NCI-H146 treated with DMSO at 0.1 percent for 48 hours (cell line): ENCODE data around the gene VWA1.
A peak's percentile ranks its signal among the peaks of the same experiment; 100 is the strongest.
"Not testable (repeated sequence)": the region's sequence is repeated elsewhere in the genome, so short reads cannot be mapped to it uniquely, and the experiment has no call there.

Source experiments
- DNase-seq: peaks from one replicate; lab custom pipeline; 2025; ENCODE audit not compliant: unreplicated experiment; lab: John Stamatoyannopoulos, UW

The VWA1 gene

GRCh38 chr1:1455366-1455884 is 19.9 kb downstream of the VWA1 start:
- DNase-seq, result no peak

- not testable (repeated sequence) for DNase-seq
Measured at GRCh38 chr1:1455934-1456333, 20.4 kb downstream of the VWA1 start.

GRCh38 chr1:1456683-1457255 is 21.3 kb downstream of the VWA1 start:
- not testable (repeated sequence) for DNase-seq

- DNase-seq, result not testable (repeated sequence)
Measured at GRCh38 chr1:1459156-1459555, 23.7 kb downstream of the VWA1 start.

- not testable (repeated sequence) for DNase-seq
Measured at GRCh38 chr1:1459711-1460110, 24.2 kb downstream of the VWA1 start.

- DNase-seq, result no peak
Measured at GRCh38 chr1:1460540-1461130, 25.1 kb downstream of the VWA1 start.

GRCh38 chr1:1461721-1462317 is 26.3 kb downstream of the VWA1 start:
- no peak for DNase-seq

GRCh38 chr1:1462318-1462966 is 27.0 kb downstream of the VWA1 start:
- no peak for DNase-seq

GRCh38 chr1:1463312-1463711 is 27.8 kb downstream of the VWA1 start:
- no peak for DNase-seq

- not testable (repeated sequence) for DNase-seq
Measured at GRCh38 chr1:1468196-1468985, 32.9 kb downstream of the VWA1 start.

GRCh38 chr1:1470626-1471388 is 35.3 kb downstream of the VWA1 start:
- DNase-seq, result no peak

GRCh38 chr1:1471389-1472052 is 36.0 kb downstream of the VWA1 start, which contains the start of gene ATAD3B:
TSS of gene ATAD3B (plus strand) at chr1:1471765. CDS start at chr1:1471885, 120 bp downstream.
- peak; percentile 53 for DNase-seq

- DNase-seq, result not testable (repeated sequence)
Measured at GRCh38 chr1:1472053-1472876, 36.8 kb downstream of the VWA1 start.

GRCh38 chr1:1476011-1476410 is 40.5 kb downstream of the VWA1 start:
- not testable (repeated sequence) for DNase-seq

- no peak for DNase-seq
Measured at GRCh38 chr1:1477206-1477605, 41.7 kb downstream of the VWA1 start.

GRCh38 chr1:1479547-1480487 is 44.3 kb downstream of the VWA1 start:
- no peak for DNase-seq

- DNase-seq, result not testable (repeated sequence)
Measured at GRCh38 chr1:1480488-1480867, 45.0 kb downstream of the VWA1 start.

GRCh38 chr1:1481811-1482210 is 46.3 kb downstream of the VWA1 start:
- DNase-seq, result not testable (repeated sequence)
